Panc1 (cell line): Measurements from ENCODE around the gene ELANE. TPM values are rescaled to one million over a fixed set of nuclear protein-coding genes. Genes with fewer than 3 reads are reported as not detected.

ENCODE experiments used
- microRNA-seq: library from miRNA; unstranded; fragments of <30 nt; microRNA quantifications from one replicate; pipeline ENCODE4 v1.1.0, GENCODE V29; 2020; ENCODE audit not compliant: unreplicated experiment
- total RNA-seq: library from RNA; stranded (reverse); gene quantifications from one replicate; pipeline ENCODE4 v1.2.1, GENCODE V29; 2021; ENCODE audit not compliant: unreplicated experiment

Gene ELANE
- total RNA-seq, 1 experiment from 2014 or later, result 0.57 TPM

Small RNAs within 50 kb of the gene (microRNA-seq; reads per million reads assigned to microRNA genes)
- gene MIR3187 (27.6 reads per million, percentile 42 among the genes with 10 or more reads in this experiment), gene MIR4745 (8.9 reads per million, percentile 27 among the genes with 10 or more reads in this experiment)

Other genes starting within 250 kb of the ELANE start
- 56.0 TPM for gene POLRMT, start 218.8 kb upstream of the ELANE start, total RNA-seq
- 0.72 TPM for gene FGF22, start 212.4 kb upstream of the ELANE start, total RNA-seq
- gene RNF126, start 189.1 kb upstream of the ELANE start, total RNA-seq, result 61.2 TPM
- gene FSTL3, start 175.9 kb upstream of the ELANE start, total RNA-seq, result 32.5 TPM
- not detected for gene PRSS57, start 156.9 kb upstream of the ELANE start, total RNA-seq
- gene PALM, start 143.4 kb upstream of the ELANE start, total RNA-seq, result 14.4 TPM
- gene MISP, start 101.2 kb upstream of the ELANE start, total RNA-seq, result 5.8 TPM
- gene PTBP1, start 54.9 kb upstream of the ELANE start, total RNA-seq, result 515 TPM
- gene PLPPR3, start 30.3 kb upstream of the ELANE start, total RNA-seq, result 63.7 TPM
- 5.8 TPM for gene AZU1, start 24.5 kb upstream of the ELANE start, total RNA-seq
- 1.5 TPM for gene PRTN3, start 11.3 kb upstream of the ELANE start, total RNA-seq
- 9.9 TPM for gene CFD, start 7.4 kb downstream of the ELANE start, total RNA-seq
- 39.5 TPM for gene MED16, start 40.9 kb downstream of the ELANE start, total RNA-seq
- gene RNU6-9, start 41.2 kb downstream of the ELANE start, total RNA-seq, result not detected
- gene R3HDM4, start 60.9 kb downstream of the ELANE start, total RNA-seq, result 43.5 TPM
- 0.92 TPM for gene KISS1R, start 65.0 kb downstream of the ELANE start, total RNA-seq
- gene ARID3A, start 73.7 kb downstream of the ELANE start, total RNA-seq, result 28.9 TPM
- gene WDR18, start 132.0 kb downstream of the ELANE start, total RNA-seq, result 44.0 TPM
- gene GRIN3B, start 148.1 kb downstream of the ELANE start, total RNA-seq, result 4.6 TPM
- gene TMEM259, start 168.8 kb downstream of the ELANE start, total RNA-seq, result 193 TPM
- not detected for gene RNU6-2, start 169.2 kb downstream of the ELANE start, total RNA-seq
- 203 TPM for gene CNN2, start 174.3 kb downstream of the ELANE start, total RNA-seq
- 47.5 TPM for gene ABCA7, start 187.8 kb downstream of the ELANE start, total RNA-seq
- 27.8 TPM for gene ARHGAP45, start 214.9 kb downstream of the ELANE start, total RNA-seq
- 279 TPM for gene POLR2E, start 243.1 kb downstream of the ELANE start, total RNA-seq